Nephron progenitor cell (in vitro differentiated cells): Measurements from ENCODE around the gene SEPTIN10.

ENCODE experiments used
- DNase-seq: peaks from one replicate; pipeline ENCODE4 v3.0.0; 2021
- H3K27ac Mint-ChIP-seq: 2 replicates; pipeline ENCODE4 v1.8.0; 2021; ENCODE audit warnings: mild to moderate bottlenecking, moderate library complexity, mixed read lengths
- H3K27me3 Mint-ChIP-seq: 2 replicates; pipeline ENCODE4 v1.8.0; 2021; ENCODE audit warnings: mild to moderate bottlenecking, low read depth, mixed read lengths; ENCODE audit not compliant: poor library complexity
- H3K36me3 Mint-ChIP-seq: 2 replicates; pipeline ENCODE4 v1.8.0; 2021; ENCODE audit warnings: low read depth, mixed read lengths
- H3K4me1 Mint-ChIP-seq: 2 replicates; pipeline ENCODE4 v1.8.0; 2021; ENCODE audit warnings: mixed read lengths
- H3K4me3 Mint-ChIP-seq: 2 replicates; pipeline ENCODE4 v1.8.0; 2021; ENCODE audit warnings: mild to moderate bottlenecking, moderate library complexity, mixed read lengths
- H3K9me3 Mint-ChIP-seq: 2 replicates; pipeline ENCODE4 v1.8.0; 2021; ENCODE audit warnings: mild to moderate bottlenecking, moderate library complexity, mixed read lengths
- CTCF ChIP-seq: fragments of 200-600 bp; sonication (generic); IDR thresholded peaks from 2 replicates; pipeline ENCODE4 v1.5.0; 2021; ENCODE audit warnings: antibody characterized with exemption

The SEPTIN10 gene

GRCh38 chr2:109494351-109494750 lies 119.4 kb downstream of the SEPTIN10 start:
- H3K4me3 Mint-ChIP-seq = no peak overlapping the region
- no peak overlapping the region for H3K27ac Mint-ChIP-seq
- H3K4me1 Mint-ChIP-seq = peaks cover 24% of the 10 kb centered on the region
- no peaks in the 10 kb centered on the region for H3K27me3 Mint-ChIP-seq
- no peak for TF ChIP-seq CTCF
- no peak for DNase-seq
- peaks cover 5% of the 10 kb centered on the region for H3K36me3 Mint-ChIP-seq
- no peaks in the 10 kb centered on the region for H3K9me3 Mint-ChIP-seq

GRCh38 chr2:109493176-109493935 lies 120.4 kb downstream of the SEPTIN10 start:
- H3K27me3 Mint-ChIP-seq = no peaks in the 10 kb centered on the region
- H3K9me3 Mint-ChIP-seq = no peaks in the 10 kb centered on the region
- H3K36me3 Mint-ChIP-seq = peaks cover 5% of the 10 kb centered on the region
- DNase-seq = no peak
- H3K27ac Mint-ChIP-seq = no peak overlapping the region
- TF ChIP-seq CTCF = no peak
- no peak overlapping the region for H3K4me3 Mint-ChIP-seq
- peaks cover 20% of the 10 kb centered on the region for H3K4me1 Mint-ChIP-seq
